NCI-H446 treated with DMSO at 0.1 percent for 48 hours (cell line): ENCODE measurements around the gene CEACAM7.

Source experiments
- DNase-seq: peaks from one replicate; lab custom pipeline; 2025; lab: John Stamatoyannopoulos, UW

CEACAM7 gene

GRCh38 chr19:41700381-41701195, 12.5 kb upstream of the CEACAM7 start:
- no peak for DNase-seq

- no peak for DNase-seq
Measured at GRCh38 chr19:41699968-41700323, 11.9 kb upstream of the CEACAM7 start.

GRCh38 chr19:41699231-41699967, 11.3 kb upstream of the CEACAM7 start:
- DNase-seq = no peak

GRCh38 chr19:41698746-41699230, 10.7 kb upstream of the CEACAM7 start:
- DNase-seq = no peak

GRCh38 chr19:41697198-41697855, 9.3 kb upstream of the CEACAM7 start:
- no peak for DNase-seq

GRCh38 chr19:41696402-41697197, 8.5 kb upstream of the CEACAM7 start:
- DNase-seq = no peak

GRCh38 chr19:41695745-41696144, 7.7 kb upstream of the CEACAM7 start:
- no peak for DNase-seq

- DNase-seq = no peak
Measured at GRCh38 chr19:41694831-41695635, 7.0 kb upstream of the CEACAM7 start.

- no peak for DNase-seq
Measured at GRCh38 chr19:41694196-41694595, 6.1 kb upstream of the CEACAM7 start.

- no peak for DNase-seq
Measured at GRCh38 chr19:41691268-41691970, 3.3 kb upstream of the CEACAM7 start.

GRCh38 chr19:41690801-41691065, 2.7 kb upstream of the CEACAM7 start:
- no peak for DNase-seq

- no peak for DNase-seq
Measured at GRCh38 chr19:41689993-41690800, 2.1 kb upstream of the CEACAM7 start.

GRCh38 chr19:41688687-41689086, 617 bp upstream of the CEACAM7 start:
- DNase-seq = no peak

- no peak for DNase-seq
Measured at GRCh38 chr19:41687419-41687818, 651 bp downstream of the CEACAM7 start.

- DNase-seq = no peak
Measured at GRCh38 chr19:41682437-41682836, 5.6 kb downstream of the CEACAM7 start.

- DNase-seq = no peak
Measured at GRCh38 chr19:41671486-41671885, 16.6 kb downstream of the CEACAM7 start.

- no peak for DNase-seq
Measured at GRCh38 chr19:41670755-41671154, 17.3 kb downstream of the CEACAM7 start.

- DNase-seq = no peak
Measured at GRCh38 chr19:41668315-41668714, 19.8 kb downstream of the CEACAM7 start.

- DNase-seq = no peak
Measured at GRCh38 chr19:41666075-41666474, 22.0 kb downstream of the CEACAM7 start.

- no peak for DNase-seq
Measured at GRCh38 chr19:41657157-41657556, 30.9 kb downstream of the CEACAM7 start.
